ENCODE data around the gene NPAS2. TPM values are rescaled to one million over a fixed set of nuclear protein-coding genes. Genes with fewer than 3 reads are reported as not detected.

Gene NPAS2
- total RNA-seq, 1 donor from 2014 or later = 11.4 TPM

DNA sequence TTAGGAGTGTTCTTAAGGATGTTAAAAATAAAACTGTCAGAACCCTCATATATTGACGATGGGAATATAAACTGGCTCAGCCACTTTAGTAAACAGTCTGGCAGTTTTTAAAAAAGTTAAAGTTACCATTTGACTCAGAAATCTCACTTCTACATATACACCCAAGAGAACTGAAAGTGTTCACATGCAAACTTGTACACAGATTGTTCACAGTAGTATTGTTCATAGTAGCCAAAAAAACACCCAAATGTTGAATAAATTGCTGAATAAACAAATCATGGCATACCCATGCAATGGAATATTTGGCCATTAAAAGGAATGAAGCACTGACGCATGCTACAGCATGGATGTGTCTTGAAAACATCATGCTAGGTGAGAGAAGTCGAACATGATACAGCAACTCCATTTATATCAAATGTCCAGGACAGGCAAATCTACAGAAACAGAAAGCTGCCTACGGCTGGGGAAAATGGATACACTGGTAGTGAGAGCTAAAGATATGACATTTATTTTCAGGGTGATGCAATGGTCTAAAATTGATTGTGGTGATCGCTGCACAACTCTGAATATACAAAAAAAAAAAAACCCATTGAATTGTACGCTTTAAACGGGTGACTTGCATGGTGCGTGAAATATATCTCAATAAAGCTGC is 192.2 kb downstream of the NPAS2 start:
- ATAC-seq = no peak

DNA sequence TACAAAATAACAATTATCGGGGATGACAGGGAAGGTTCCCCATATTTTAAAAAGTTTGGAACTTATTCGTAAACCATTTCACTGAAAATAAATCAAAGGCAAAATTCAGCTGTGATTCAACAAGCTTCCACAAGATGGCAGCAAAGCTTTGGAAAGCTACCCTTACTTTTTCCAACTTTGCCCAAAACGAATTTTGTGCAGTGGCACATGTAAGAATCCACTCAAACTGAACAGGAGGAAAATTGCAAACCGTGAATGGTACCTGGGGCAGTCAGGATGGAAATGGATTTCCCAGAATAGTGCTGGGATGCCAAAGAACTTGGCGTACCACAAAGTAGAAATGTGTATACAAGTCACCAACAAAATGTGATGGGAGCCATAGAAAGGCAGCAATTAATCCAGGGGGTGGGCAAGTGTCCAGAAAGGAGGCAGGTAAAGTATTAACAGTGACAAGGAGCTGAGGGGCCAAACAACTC is 192.8 kb downstream of the NPAS2 start:
- DNase-seq (no peak), ATAC-seq (peak; percentile 58)
- no peak overlapping the region for H3K4me3 ChIP-seq
- TF ChIP-seq, protein P1, sequence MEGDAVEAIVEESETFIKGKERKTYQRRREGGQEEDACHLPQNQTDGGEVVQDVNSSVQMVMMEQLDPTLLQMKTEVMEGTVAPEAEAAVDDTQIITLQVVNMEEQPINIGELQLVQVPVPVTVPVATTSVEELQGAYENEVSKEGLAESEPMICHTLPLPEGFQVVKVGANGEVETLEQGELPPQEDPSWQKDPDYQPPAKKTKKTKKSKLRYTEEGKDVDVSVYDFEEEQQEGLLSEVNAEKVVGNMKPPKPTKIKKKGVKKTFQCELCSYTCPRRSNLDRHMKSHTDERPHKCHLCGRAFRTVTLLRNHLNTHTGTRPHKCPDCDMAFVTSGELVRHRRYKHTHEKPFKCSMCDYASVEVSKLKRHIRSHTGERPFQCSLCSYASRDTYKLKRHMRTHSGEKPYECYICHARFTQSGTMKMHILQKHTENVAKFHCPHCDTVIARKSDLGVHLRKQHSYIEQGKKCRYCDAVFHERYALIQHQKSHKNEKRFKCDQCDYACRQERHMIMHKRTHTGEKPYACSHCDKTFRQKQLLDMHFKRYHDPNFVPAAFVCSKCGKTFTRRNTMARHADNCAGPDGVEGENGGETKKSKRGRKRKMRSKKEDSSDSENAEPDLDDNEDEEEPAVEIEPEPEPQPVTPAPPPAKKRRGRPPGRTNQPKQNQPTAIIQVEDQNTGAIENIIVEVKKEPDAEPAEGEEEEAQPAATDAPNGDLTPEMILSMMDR (IDR thresholded peaks at IDR 0.05) = peak; percentile 80
- H3K9me3 ChIP-seq = no peaks in the 10 kb centered on the region
- no peaks in the 10 kb centered on the region for H3K4me1 ChIP-seq
- H3K36me3 ChIP-seq = peaks cover 30% of the 10 kb centered on the region
- H3K27ac ChIP-seq = no peak overlapping the region
- intact Hi-C loops (cut with DNase I) = loop anchor here (5.0 kb wide), 1 partner anchor 140 kb away; the partner anchor contains the start of gene TBC1D8
- no peaks in the 10 kb centered on the region for H3K27me3 ChIP-seq

More for the DNA sequence above, 192.2 kb downstream of the NPAS2 start:
- Histone ChIP-seq H3K36me3 (peaks cover 35% of the 10 kb centered on the region), H3K27me3 (no peaks in the 10 kb centered on the region), H3K27ac (no peak overlapping the region), H3K4me1 (no peaks in the 10 kb centered on the region), H3K9me3 (no peaks in the 10 kb centered on the region), H3K4me3 (no peak overlapping the region)
- TF ChIP-seq, protein P1 (IDR thresholded peaks at IDR 0.05) = no peak
- DNase-seq = no peak
- intact Hi-C loops (cut with DNase I) = loop anchor here (5.0 kb wide), 1 partner anchor 140 kb away; the partner anchor contains the start of gene TBC1D8

DNA sequence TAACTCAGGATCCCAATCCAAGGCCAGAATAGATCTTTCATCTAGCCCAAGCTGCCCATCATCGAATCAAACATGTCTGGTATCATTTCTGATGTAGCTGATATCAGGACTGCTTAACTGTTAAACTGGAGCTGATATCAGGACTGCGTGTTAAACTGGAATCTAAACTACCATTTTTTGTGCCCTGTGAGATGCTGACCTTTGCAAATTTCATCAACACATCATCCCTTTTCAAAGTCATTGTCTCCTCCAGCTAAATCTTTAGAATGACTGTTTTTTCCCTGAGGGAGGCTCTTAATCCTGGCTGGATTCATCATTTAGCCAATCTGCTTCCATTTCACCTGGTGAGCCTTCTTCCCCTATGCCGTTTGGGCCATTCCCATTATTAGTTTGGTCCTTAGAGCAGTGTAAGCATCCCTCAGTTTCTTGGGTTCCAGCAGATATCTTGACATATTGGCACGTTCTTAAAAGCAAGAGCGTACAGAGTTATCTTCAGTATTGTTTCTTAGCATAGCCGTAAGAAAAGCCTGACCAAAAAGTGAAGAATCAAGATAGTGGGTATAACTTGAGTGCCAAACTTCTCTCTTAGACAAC is 194.4 kb downstream of the NPAS2 start:
- TF ChIP-seq, protein P1 (IDR thresholded peaks at IDR 0.05) = no peak
- H3K27ac ChIP-seq = no peak overlapping the region
- no peak overlapping the region for H3K4me3 ChIP-seq
- intact Hi-C loops (cut with DNase I) = loop anchor here (5.0 kb wide), 1 partner anchor 138 kb away; the partner anchor contains the start of gene TBC1D8
- no peak for ATAC-seq
- no peak for DNase-seq
- no peaks in the 10 kb centered on the region for H3K4me1 ChIP-seq
- no peaks in the 10 kb centered on the region for H3K9me3 ChIP-seq
- H3K36me3 ChIP-seq = peaks cover 30% of the 10 kb centered on the region
- H3K27me3 ChIP-seq = no peaks in the 10 kb centered on the region

DNA sequence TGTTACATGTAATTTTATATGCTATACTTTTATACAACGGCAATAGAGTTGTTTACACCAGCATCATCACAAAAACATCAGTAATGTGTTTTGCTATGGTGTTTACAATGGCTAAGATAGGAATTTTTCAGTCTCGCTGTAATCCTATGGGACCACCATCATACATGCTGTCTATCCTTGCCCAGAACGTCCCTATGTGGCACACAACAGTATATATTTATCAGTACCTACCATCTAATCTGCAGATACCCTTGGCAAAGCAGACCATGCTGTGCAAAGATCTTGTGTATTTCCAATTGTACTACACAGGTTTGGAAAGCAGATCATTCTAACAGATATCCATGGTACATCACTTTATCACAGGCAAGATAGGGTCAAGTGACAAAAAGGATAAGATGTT is 197.4 kb downstream of the NPAS2 start:
- no peak for DNase-seq
- TF ChIP-seq, protein P1 (IDR thresholded peaks at IDR 0.05) = no peak
- Histone ChIP-seq H3K36me3 (peaks cover 37% of the 10 kb centered on the region), H3K4me1 (no peaks in the 10 kb centered on the region), H3K27me3 (no peaks in the 10 kb centered on the region), H3K27ac (no peak overlapping the region), H3K4me3 (no peak overlapping the region), H3K9me3 (no peaks in the 10 kb centered on the region)
- intact Hi-C loops (cut with DNase I) = no loop called here
- ATAC-seq = no peak

DNA sequence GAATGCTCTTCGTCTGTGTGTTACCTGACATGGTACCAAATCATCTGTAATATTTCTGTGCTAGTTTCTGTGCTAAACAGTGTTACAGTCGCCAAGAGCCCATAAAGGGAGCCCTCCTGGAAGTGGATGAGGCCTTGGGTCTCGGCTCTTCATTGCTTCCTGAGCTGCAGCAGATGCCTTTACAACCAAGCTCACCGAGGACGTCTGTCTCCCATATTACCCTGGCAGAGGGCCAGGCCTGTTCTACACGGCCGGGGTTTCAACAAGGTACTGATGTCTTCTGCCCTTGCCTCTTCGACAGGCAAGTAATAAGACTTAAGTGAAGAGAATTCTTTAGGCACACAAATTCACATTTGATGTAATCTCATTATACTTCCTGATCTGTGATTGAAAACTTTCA is 199.0 kb downstream of the NPAS2 start:
- ATAC-seq (no peak), DNase-seq (no peak)
- intact Hi-C loops (cut with DNase I) = no loop called here
- Histone ChIP-seq H3K4me3 (no peak overlapping the region), H3K4me1 (no peaks in the 10 kb centered on the region), H3K27ac (no peak overlapping the region), H3K36me3 (peaks cover 37% of the 10 kb centered on the region), H3K27me3 (no peaks in the 10 kb centered on the region), H3K9me3 (no peaks in the 10 kb centered on the region)
- TF ChIP-seq, protein P1 (IDR thresholded peaks at IDR 0.05) = no peak

Data from upper lobe of right lung (tissue), 1 donor.